GM12892 (cell line): ENCODE data around the gene ABAT. TPM values are rescaled to one million over a fixed set of nuclear protein-coding genes. Genes with fewer than 3 reads are reported as not detected.

Experiments used
- DNase-seq: peaks from one replicate; pipeline ENCODE4 v3.0.0; 2011; ENCODE audit not compliant: insufficient read length
- FAIRE-seq: peaks from 2 replicates; lab custom pipeline; 2011; peaks lifted over from hg19 to GRCh38; lab: Jason Lieb, UNC
- POLR2A ChIP-seq: IDR thresholded peaks from 2 replicates; pipeline ENCODE4 v1.6.1; 2011; ENCODE audit warnings: low read depth, low read length, control low read depth
- POLR2AphosphoS5 ChIP-seq: IDR thresholded peaks from 2 replicates; pipeline ENCODE4 v1.6.1; 2011; ENCODE audit warnings: low read depth, low read length, control low read depth
- TAF1 ChIP-seq: IDR thresholded peaks from 2 replicates; pipeline ENCODE4 v1.6.1; 2011; ENCODE audit warnings: low read depth, mild to moderate bottlenecking, control low read depth, low read length, borderline replicate concordance
- polyA plus RNA-seq: library from polyadenylated mRNA; unstranded; fragments of >200 nt; gene quantifications from one replicate; pipeline ENCODE4 v1.2.1, GENCODE V29; 2012; ENCODE audit warnings: missing spikeins, inconsistent platforms; ENCODE audit not compliant: missing spikeins

The ABAT gene
- polyA plus RNA-seq, result 3.3 TPM

- DNase-seq, result peak; percentile 98
- peak; percentile 77 for FAIRE-seq
- TF ChIP-seq POLR2A, result peak; percentile 54; the same call in 1 of the 2 replicates
- TF ChIP-seq TAF1, result no peak
Measured at GRCh38 chr16:8674413-8675022, at the start of gene ABAT. TSS of gene ABAT (plus strand) at chr16:8674617. CDS start at chr16:8735740, 61,123 bp downstream.

- DNase-seq, result no peak
- no peak for FAIRE-seq
- TF ChIP-seq POLR2A (no peak), POLR2AphosphoS5 (no peak), TAF1 (no peak)
Measured at GRCh38 chr16:8625491-8626087, 48.8 kb upstream of the ABAT start.

GRCh38 chr16:8626946-8627345, 47.5 kb upstream of the ABAT start:
- TF ChIP-seq TAF1, result no peak
- TF ChIP-seq POLR2A, result no peak
- no peak for TF ChIP-seq POLR2AphosphoS5
- DNase-seq, result no peak
- no peak for FAIRE-seq

- FAIRE-seq, result no peak
- TF ChIP-seq TAF1, result no peak
- TF ChIP-seq POLR2AphosphoS5, result no peak
- TF ChIP-seq POLR2A, result no peak
- DNase-seq, result no peak
Measured at GRCh38 chr16:8627456-8627855, 47.0 kb upstream of the ABAT start.

GRCh38 chr16:8628981-8629725, 45.3 kb upstream of the ABAT start:
- DNase-seq (no peak), FAIRE-seq (no peak)
- TF ChIP-seq POLR2A, result no peak
- TF ChIP-seq TAF1, result no peak
- no peak for TF ChIP-seq POLR2AphosphoS5

DNA sequence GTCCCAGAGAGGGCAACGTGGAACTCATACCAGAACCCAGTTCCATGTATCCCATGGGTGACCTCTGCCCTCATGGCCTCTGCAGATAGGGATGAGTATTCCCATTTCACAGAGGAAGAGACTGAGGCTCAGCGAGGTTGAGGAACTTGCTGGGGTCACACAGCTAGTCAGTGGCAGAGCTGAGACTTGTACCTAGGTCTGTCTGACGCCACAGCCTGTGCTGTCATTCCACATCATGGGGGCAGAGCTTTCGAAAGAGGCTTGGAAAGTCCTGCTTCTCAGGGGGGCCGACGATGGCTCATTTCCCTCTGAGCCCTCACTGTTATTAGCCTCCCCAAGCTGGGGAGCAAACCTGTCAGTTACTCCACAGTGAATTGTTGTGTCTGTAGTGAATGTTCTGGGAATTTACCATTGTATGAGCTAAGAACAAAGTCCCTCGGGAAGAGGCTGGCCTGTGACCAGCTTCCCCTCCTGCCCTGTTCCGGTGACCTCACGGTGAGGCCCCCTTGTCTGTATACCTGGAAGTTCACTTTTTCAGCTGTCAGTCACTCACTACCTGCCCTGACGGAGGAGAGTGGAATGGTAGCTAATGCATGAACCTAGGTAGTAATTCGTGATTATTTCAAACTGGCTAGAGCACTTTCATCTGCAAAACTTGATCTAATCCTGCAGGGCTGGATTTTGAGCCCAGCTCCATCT, 44.0 kb upstream of the ABAT start:
- FAIRE-seq, result no peak
- DNase-seq, result no peak
- TF ChIP-seq TAF1, result no peak
- TF ChIP-seq POLR2AphosphoS5, result no peak

- FAIRE-seq, result no peak
- no peak for DNase-seq
Measured at GRCh38 chr16:8631373-8631772, 43.0 kb upstream of the ABAT start.

GRCh38 chr16:8631818-8632465, 42.5 kb upstream of the ABAT start:
- FAIRE-seq, result no peak
- DNase-seq, result no peak
- TF ChIP-seq POLR2AphosphoS5 (no peak), TAF1 (no peak), POLR2A (no peak)

More at GRCh38 chr16:8631373-8631772, 43.0 kb upstream of the ABAT start:
- TF ChIP-seq TAF1 (no peak), POLR2AphosphoS5 (no peak), POLR2A (no peak)

- no peak for FAIRE-seq
- no peak for DNase-seq
- no peak for TF ChIP-seq POLR2A
- no peak for TF ChIP-seq TAF1
- TF ChIP-seq POLR2AphosphoS5, result no peak
Measured at GRCh38 chr16:8632675-8633182, 41.7 kb upstream of the ABAT start.

GRCh38 chr16:8634991-8635736, 39.3 kb upstream of the ABAT start:
- DNase-seq (no peak), FAIRE-seq (no peak)

More at GRCh38 chr16:8634991-8635736, 39.3 kb upstream of the ABAT start:
- TF ChIP-seq TAF1 (no peak), POLR2AphosphoS5 (no peak), POLR2A (no peak)
